Activated CD8-positive, alpha-beta memory T cell treated with anti-CD3 and anti-CD28 coated beads, Interleukin-2, amount 10 ng/mL, durations not matched to agents 7 days and 5 days (primary cell): ENCODE results near the gene NRXN2. TPM values are rescaled to one million over a fixed set of nuclear protein-coding genes. Genes with fewer than 3 reads are reported as not detected.

Source experiments
- ATAC-seq: fragments of 150-1000 bp; cut with Tn5 transposase; one replicate; pipeline ENCODE4 v1.10.0; 2021; ENCODE audit warnings: moderate library complexity
- CTCF ChIA-PET: fragments of 350-600 bp; sonication (Branson Sonifier 250); formaldehyde crosslinking; loops from one replicate; lab custom pipeline; 2021; ENCODE audit warnings: antibody characterized with exemption; lab: Charles Lee
- DNase-seq: peaks from one replicate; pipeline ENCODE4 v3.0.0-alpha.2; 2020
- H3K27ac Mint-ChIP-seq: one replicate; pipeline ENCODE4 v1.8.0; 2021; ENCODE audit warnings: mild to moderate bottlenecking, mixed read lengths
- H3K27me3 Mint-ChIP-seq: one replicate; pipeline ENCODE4 v1.8.0; 2021; ENCODE audit warnings: mixed read lengths
- H3K36me3 Mint-ChIP-seq: one replicate; pipeline ENCODE4 v1.8.0; 2021; ENCODE audit warnings: mild to moderate bottlenecking, mixed read lengths
- H3K4me1 Mint-ChIP-seq: one replicate; pipeline ENCODE4 v1.8.0; 2021; ENCODE audit warnings: mixed read lengths
- H3K4me3 Mint-ChIP-seq: one replicate; pipeline ENCODE4 v1.8.0; 2021; ENCODE audit warnings: mild to moderate bottlenecking, moderate library complexity, mixed read lengths
- H3K9me3 Mint-ChIP-seq: one replicate; pipeline ENCODE4 v1.8.0; 2022; ENCODE audit warnings: low read depth, mixed read lengths
- total RNA-seq, 2 experiments: library from RNA; stranded (reverse); gene quantifications; one replicate each; pipeline ENCODE4 v1.2.3, GENCODE V29; 2021

NRXN2 gene
- total RNA-seq, 2 experiments from 2014 or later = 0.23 to 0.40 TPM

GRCh38 chr11:64694026-64694755 is 28.8 kb downstream of the NRXN2 start:
- CTCF ChIA-PET = interaction anchor here (0.7 to 2.2 kb wide), 5 partner anchors 11 to 1812 kb away, joined by 3 to 8 read pairs (median 3); no protein-coding TSS in a partner anchor
- no peak overlapping the region for H3K27ac Mint-ChIP-seq
- H3K36me3 Mint-ChIP-seq = no peaks in the 10 kb centered on the region
- peaks cover 6% of the 10 kb centered on the region for H3K4me1 Mint-ChIP-seq
- H3K9me3 Mint-ChIP-seq = no peaks in the 10 kb centered on the region
- H3K27me3 Mint-ChIP-seq = peaks cover 46% of the 10 kb centered on the region
- no peak for ATAC-seq
- H3K4me3 Mint-ChIP-seq = no peak overlapping the region
- no peak for DNase-seq

- CTCF ChIA-PET = interaction anchor here (1.4 kb wide), 1 partner anchor 41 kb away, joined by 3 read pairs; no protein-coding TSS in a partner anchor
- peak overlapping the region; percentile 25 for H3K4me3 Mint-ChIP-seq
- no peak for DNase-seq
- H3K4me1 Mint-ChIP-seq = peaks cover 16% of the 10 kb centered on the region
- H3K9me3 Mint-ChIP-seq = no peaks in the 10 kb centered on the region
- peaks cover 46% of the 10 kb centered on the region for H3K27me3 Mint-ChIP-seq
- ATAC-seq = no peak
- no peaks in the 10 kb centered on the region for H3K36me3 Mint-ChIP-seq
- H3K27ac Mint-ChIP-seq = no peak overlapping the region
These were observed 30.1 kb downstream of the NRXN2 start for GRCh38 chr11:64692764-64693331.

GRCh38 chr11:64691543-64691942 is 31.5 kb downstream of the NRXN2 start:
- Mint-ChIP-seq H3K27me3 (peaks cover 46% of the 10 kb centered on the region), H3K9me3 (no peaks in the 10 kb centered on the region), H3K27ac (no peak overlapping the region), H3K4me3 (no peak overlapping the region), H3K4me1 (peaks cover 22% of the 10 kb centered on the region), H3K36me3 (no peaks in the 10 kb centered on the region)
- ATAC-seq = no peak
- DNase-seq = no peak
- CTCF ChIA-PET = interaction anchor here (1.2 kb wide), 1 partner anchor 40 kb away, joined by 3 read pairs; no protein-coding TSS in a partner anchor

GRCh38 chr11:64690235-64690634 is 32.8 kb downstream of the NRXN2 start:
- Mint-ChIP-seq H3K27me3 (peaks cover 42% of the 10 kb centered on the region), H3K36me3 (no peaks in the 10 kb centered on the region)
- CTCF ChIA-PET = interaction anchor here (1.0 to 2.7 kb wide), 4 partner anchors 15 to 241 kb away, joined by 3 to 42 read pairs (median 3); no protein-coding TSS in a partner anchor

GRCh38 chr11:64688534-64688982 is 34.4 kb downstream of the NRXN2 start:
- Mint-ChIP-seq H3K4me1 (peaks cover 23% of the 10 kb centered on the region), H3K27me3 (peaks cover 31% of the 10 kb centered on the region), H3K27ac (no peak overlapping the region), H3K4me3 (peak overlapping the region; percentile 45), H3K36me3 (no peaks in the 10 kb centered on the region), H3K9me3 (no peaks in the 10 kb centered on the region)
- CTCF ChIA-PET = interaction anchor here (0.6 to 2.7 kb wide), 38 partner anchors 9 to 370 kb away, joined by 3 to 42 read pairs (median 4); partner anchors contain the start of genes CDC42BPG, PRDX5 and RASGRP2
- ATAC-seq = peak; percentile 98
- peak; percentile 93 for DNase-seq

More at GRCh38 chr11:64690235-64690634, 32.8 kb downstream of the NRXN2 start:
- Mint-ChIP-seq H3K4me3 (no peak overlapping the region), H3K4me1 (peaks cover 23% of the 10 kb centered on the region), H3K27ac (no peak overlapping the region), H3K9me3 (no peaks in the 10 kb centered on the region)
- ATAC-seq = no peak
- no peak for DNase-seq

GRCh38 chr11:64687643-64688533 is 35.1 kb downstream of the NRXN2 start:
- H3K27me3 Mint-ChIP-seq = peaks cover 24% of the 10 kb centered on the region

GRCh38 chr11:64687204-64687603 is 35.8 kb downstream of the NRXN2 start:
- peaks cover 18% of the 10 kb centered on the region for H3K4me1 Mint-ChIP-seq
- DNase-seq = no peak
- peaks cover 18% of the 10 kb centered on the region for H3K27me3 Mint-ChIP-seq
- no peaks in the 10 kb centered on the region for H3K9me3 Mint-ChIP-seq
- no peaks in the 10 kb centered on the region for H3K36me3 Mint-ChIP-seq
- ATAC-seq = no peak
- no peak overlapping the region for H3K27ac Mint-ChIP-seq
- no peak overlapping the region for H3K4me3 Mint-ChIP-seq
- CTCF ChIA-PET = no interaction called here

More at GRCh38 chr11:64687643-64688533, 35.1 kb downstream of the NRXN2 start:
- Mint-ChIP-seq H3K4me3 (no peak overlapping the region), H3K4me1 (peaks cover 23% of the 10 kb centered on the region), H3K9me3 (no peaks in the 10 kb centered on the region), H3K27ac (no peak overlapping the region), H3K36me3 (no peaks in the 10 kb centered on the region)
- no peak for ATAC-seq
- CTCF ChIA-PET = interaction anchor here (0.7 to 2.7 kb wide), 31 partner anchors 9 to 370 kb away, joined by 3 to 42 read pairs (median 4); partner anchors contain the start of genes CDC42BPG, PRDX5 and RASGRP2
- no peak for DNase-seq

GRCh38 chr11:64686466-64687170 is 36.4 kb downstream of the NRXN2 start:
- no peaks in the 10 kb centered on the region for H3K9me3 Mint-ChIP-seq

GRCh38 chr11:64685536-64685935 is 37.5 kb downstream of the NRXN2 start:
- no peak for DNase-seq
- no peaks in the 10 kb centered on the region for H3K36me3 Mint-ChIP-seq
- H3K9me3 Mint-ChIP-seq = no peaks in the 10 kb centered on the region
- H3K4me1 Mint-ChIP-seq = peaks cover 17% of the 10 kb centered on the region
- H3K4me3 Mint-ChIP-seq = no peak overlapping the region
- peaks cover 9% of the 10 kb centered on the region for H3K27me3 Mint-ChIP-seq
- CTCF ChIA-PET = interaction anchor here (1.4 kb wide), 1 partner anchor 49 kb away, joined by 3 read pairs; no protein-coding TSS in a partner anchor
- no peak overlapping the region for H3K27ac Mint-ChIP-seq
- no peak for ATAC-seq

More at GRCh38 chr11:64686466-64687170, 36.4 kb downstream of the NRXN2 start:
- peak overlapping the region; percentile 42 for H3K27ac Mint-ChIP-seq
- CTCF ChIA-PET = interaction anchor here (1.4 kb wide), 1 partner anchor 47 kb away, joined by 3 read pairs; no protein-coding TSS in a partner anchor
- DNase-seq (no peak), ATAC-seq (no peak)
- no peaks in the 10 kb centered on the region for H3K36me3 Mint-ChIP-seq
- H3K4me3 Mint-ChIP-seq = no peak overlapping the region
- H3K27me3 Mint-ChIP-seq = peaks cover 12% of the 10 kb centered on the region
- H3K4me1 Mint-ChIP-seq = peaks cover 17% of the 10 kb centered on the region

- Mint-ChIP-seq H3K27me3 (peaks cover 17% of the 10 kb centered on the region), H3K4me1 (peaks cover 17% of the 10 kb centered on the region), H3K27ac (no peak overlapping the region), H3K36me3 (no peaks in the 10 kb centered on the region), H3K9me3 (no peaks in the 10 kb centered on the region), H3K4me3 (no peak overlapping the region)
- ATAC-seq = no peak
- CTCF ChIA-PET = no interaction called here
- no peak for DNase-seq
These were observed 38.6 kb downstream of the NRXN2 start for GRCh38 chr11:64684357-64684756.

GRCh38 chr11:64681171-64681570 is 41.8 kb downstream of the NRXN2 start:
- DNase-seq (no peak), ATAC-seq (no peak)
- Mint-ChIP-seq H3K27me3 (peaks cover 42% of the 10 kb centered on the region), H3K27ac (no peak overlapping the region), H3K4me1 (no peaks in the 10 kb centered on the region), H3K9me3 (no peaks in the 10 kb centered on the region), H3K4me3 (no peak overlapping the region), H3K36me3 (no peaks in the 10 kb centered on the region)
- CTCF ChIA-PET = interaction anchor here (2.7 kb wide), 1 partner anchor 30 kb away, joined by 6 read pairs; no protein-coding TSS in a partner anchor

- H3K27me3 Mint-ChIP-seq = peaks cover 47% of the 10 kb centered on the region
- no peak for ATAC-seq
- no peak for DNase-seq
- H3K4me1 Mint-ChIP-seq = no peaks in the 10 kb centered on the region
- H3K27ac Mint-ChIP-seq = no peak overlapping the region
- CTCF ChIA-PET = no interaction called here
- H3K4me3 Mint-ChIP-seq = no peak overlapping the region
- H3K36me3 Mint-ChIP-seq = no peaks in the 10 kb centered on the region
- no peaks in the 10 kb centered on the region for H3K9me3 Mint-ChIP-seq
These were observed 43.2 kb downstream of the NRXN2 start for GRCh38 chr11:64679846-64680245.
